H4 (cell line): Measurements from ENCODE around the gene CTNNBL1. TPM values are rescaled to one million over a fixed set of nuclear protein-coding genes. Genes with fewer than 3 reads are reported as not detected.

ENCODE experiments used
- DNase-seq: peaks from one replicate; pipeline ENCODE4 v3.0.0-alpha.2; 2015; ENCODE audit warnings: low spot score
- total RNA-seq: library from RNA; depleted of rRNA; stranded (reverse); fragments of >200 nt; shearing (Covaris generic); gene quantifications from 2 replicates; pipeline ENCODE4 v1.2.3, GENCODE V29; 2014

The CTNNBL1 gene
- total RNA-seq, 1 experiment from 2014 or later: 39.8 TPM

DNA sequence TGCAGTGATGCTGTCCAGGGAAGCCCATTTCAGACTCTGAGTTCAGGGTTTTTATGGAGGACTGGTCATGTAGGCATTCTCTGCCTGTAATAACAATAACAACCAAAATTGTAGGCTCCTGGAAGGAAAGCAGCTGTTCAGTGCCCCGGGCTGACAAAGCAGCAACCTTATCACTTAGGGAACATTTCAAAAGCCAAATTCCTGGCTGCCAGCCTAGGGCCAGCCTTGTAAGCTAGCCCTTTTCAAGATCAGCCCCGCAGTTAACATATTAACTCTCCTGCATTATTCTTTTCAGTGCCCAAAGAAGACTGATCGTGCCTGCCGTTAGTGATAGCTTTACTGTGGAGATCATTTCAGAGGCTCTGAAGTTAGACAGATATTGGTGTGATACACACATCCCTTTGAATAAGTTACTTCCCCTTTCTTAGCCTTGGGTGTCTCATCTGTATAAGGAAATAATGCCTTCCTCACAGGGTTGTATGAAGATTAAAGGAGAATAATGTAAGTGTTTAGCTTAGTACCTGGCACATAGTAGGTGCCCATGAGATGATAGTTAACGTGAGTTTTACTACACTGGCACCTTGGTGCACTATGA lies 44.1 kb downstream of the CTNNBL1 start:
- DNase-seq: no peak

DNA sequence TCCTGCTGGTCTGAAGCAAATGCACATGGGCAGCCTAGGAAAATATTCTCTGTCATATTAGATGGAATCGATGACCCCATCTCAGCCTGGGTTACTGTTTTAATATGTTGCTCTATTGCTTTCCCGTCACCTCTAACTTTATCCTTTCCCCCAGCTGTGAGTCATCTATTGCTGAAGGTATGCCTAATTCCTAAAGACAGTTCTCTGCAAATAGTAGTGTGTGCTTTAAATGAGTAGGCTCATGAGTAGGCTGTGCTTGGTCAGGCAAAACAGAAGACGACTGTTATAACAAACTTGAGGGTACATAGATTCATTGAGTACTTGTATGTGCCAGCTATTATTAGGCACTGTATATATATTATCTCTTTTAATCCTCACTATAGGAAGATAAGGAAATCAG lies 47.2 kb downstream of the CTNNBL1 start:
- no peak for DNase-seq

DNA sequence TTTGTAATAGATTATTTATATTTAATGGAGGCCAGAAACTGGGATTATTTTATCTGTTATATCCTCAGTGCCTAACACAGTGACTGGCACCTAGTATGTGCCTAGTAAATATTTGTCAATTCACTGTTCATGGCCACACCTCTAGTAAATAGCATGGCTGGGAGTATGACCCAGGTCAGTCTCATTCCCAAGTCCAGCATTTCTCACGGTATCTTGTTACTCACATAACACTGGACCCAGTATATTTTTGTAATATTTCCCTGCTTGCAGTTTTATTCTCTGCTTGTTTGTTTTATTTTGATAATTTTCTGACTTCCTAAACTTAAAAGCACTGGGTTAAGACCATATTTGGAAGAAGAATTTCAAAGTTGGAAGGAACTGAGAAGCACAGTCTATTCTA lies 47.7 kb downstream of the CTNNBL1 start:
- no peak for DNase-seq

DNA sequence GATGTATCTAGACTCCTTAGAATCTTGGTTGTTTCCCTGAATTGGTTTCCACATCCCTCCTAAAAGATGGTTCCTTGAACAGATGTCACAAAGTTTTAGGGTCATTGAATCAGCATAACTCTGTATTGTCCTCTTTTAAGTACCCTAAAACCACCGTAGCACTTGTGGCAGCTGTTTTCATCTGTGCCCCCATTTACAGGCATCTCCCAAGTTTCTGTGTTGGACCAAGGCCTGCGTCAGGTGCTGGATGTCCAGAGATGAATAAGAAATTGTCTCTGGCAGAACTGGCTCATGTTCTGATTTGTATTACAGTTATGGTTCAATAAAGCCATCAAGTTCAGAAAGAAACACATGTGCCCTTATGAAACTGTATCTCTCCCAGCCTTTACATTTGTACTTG lies 48.3 kb downstream of the CTNNBL1 start:
- DNase-seq: no peak

DNA sequence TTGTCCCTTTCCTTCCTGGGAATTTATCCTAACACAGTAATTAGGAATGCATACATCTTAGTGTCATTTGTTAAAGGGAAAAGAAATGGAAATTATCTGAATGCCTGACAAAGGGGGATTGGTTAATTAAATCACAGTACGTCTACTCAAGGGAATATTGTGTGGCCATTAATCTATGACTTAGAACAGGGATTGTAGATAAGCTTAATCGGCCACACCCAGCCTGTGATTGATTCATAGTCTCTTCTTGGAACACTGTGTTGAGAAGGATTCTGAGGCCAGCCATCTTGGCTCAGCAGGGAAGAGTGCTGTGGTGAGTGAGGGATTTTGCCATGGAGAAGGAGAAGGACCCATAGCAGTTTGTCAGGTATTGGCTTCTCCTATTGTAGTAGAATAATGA lies 50.5 kb downstream of the CTNNBL1 start:
- no peak for DNase-seq

DNA sequence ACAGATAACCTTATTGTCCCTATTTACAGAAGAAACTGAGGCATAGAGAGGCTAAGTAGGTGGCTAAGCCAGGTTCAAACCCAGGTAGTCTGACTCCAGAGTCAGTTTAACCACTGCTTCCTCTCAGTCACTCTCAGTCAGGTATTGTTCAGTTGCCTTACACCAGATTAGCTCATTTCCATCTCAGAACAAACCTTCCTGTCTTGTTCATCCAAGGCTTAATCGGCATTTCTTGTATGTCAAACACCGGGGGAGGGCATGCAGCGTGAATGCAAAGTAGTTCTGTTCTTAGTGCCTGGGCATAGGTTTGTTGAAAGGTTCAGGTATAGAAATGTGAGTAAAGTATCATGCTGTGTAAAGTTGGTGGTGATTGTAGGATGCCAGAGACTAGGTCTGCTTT lies 51.7 kb downstream of the CTNNBL1 start:
- DNase-seq: no peak

DNA sequence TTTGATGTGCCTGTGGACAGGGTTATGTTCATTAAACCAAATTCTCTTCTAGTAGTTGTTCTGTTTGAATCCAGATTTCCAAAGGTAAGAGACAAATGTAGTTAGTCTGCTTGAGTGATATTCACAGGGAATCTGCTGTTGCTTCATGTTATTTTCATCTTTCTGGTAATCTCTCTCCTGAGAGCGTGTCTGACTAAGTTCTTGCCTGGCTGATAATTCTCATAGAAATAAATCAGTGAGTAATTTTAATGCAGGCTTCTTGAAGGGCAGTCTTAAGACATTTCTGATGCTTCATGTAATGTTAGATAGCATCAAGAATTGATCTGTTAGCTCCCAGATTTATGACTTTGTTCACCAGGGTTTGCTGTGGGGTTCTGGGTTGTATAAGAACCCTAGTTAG lies 54.2 kb downstream of the CTNNBL1 start:
- DNase-seq: no peak

DNA sequence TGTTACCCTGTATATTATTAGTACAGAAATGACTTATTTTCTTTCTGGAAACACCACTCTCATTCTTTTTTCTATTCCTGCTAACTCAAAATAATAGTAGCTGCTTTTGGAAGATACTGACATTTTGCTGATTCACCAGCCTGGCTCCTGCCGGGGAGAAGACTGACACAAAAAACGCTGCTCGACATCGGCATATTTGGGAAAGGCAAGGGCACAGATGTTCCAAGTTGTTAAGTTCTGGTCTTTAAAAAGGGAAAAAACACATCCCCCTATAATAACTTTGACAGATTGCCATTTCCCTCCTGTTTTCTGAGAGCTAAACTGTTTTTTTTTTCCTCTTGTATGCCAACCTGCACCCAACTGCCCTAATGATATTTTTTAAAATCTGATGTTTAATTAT lies 55.4 kb downstream of the CTNNBL1 start:
- no peak for DNase-seq

DNA sequence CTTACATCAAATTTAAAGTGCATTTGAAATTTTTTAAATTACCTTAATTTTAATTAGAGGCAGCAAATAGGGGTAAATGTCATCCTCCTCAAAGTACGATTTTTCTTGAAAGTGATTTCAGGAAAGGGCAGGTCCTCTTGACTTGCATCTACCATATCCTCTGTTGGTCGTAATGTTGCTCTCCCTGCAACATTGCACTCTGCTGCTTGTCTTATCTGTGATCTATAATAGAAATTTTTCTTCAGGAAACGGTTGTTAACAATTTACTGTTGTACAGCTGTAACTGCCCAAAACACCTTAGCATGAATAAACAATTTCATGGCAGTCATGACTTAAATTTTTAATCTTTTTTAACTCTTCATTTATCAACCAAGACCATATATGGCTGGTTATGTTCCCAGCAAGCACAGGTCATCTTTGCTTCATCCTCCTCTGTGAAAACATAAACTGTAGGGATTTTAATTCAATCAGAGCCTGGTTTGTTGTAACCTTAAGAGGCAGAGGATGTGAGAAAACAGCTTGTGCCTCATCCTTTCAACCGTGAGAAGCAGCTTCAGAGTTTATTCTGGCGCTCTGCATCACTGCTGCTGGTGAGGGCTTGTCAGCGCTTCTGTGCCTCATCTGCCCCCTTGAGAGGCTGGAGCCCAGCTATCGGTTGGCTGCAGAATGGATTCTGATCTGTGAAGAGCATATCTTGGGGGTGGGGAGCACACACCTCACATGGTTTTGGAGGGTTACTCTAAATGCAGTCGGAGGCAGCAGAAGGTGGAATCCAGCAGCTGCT lies 56.0 kb downstream of the CTNNBL1 start:
- DNase-seq: no peak

DNA sequence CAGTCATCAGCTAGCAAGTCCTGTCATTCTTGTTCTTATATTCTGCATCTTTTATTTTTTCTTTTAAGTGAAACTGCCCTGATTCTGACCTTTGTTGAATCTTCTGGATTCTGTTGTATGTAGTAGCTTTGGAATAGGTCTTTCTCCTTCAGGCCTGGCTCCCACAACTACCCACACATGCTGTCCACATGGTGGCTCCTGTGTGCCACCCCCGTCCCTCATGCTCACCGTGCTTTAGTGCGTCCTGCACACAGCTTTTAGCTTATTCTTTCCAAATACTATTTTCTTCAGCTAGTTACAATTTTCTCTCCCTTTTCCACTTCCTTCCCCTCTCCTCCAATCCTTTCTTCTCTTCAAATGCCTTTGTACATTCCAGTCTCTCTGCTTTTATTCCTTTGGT lies 61.8 kb downstream of the CTNNBL1 start:
- DNase-seq: no peak

DNA sequence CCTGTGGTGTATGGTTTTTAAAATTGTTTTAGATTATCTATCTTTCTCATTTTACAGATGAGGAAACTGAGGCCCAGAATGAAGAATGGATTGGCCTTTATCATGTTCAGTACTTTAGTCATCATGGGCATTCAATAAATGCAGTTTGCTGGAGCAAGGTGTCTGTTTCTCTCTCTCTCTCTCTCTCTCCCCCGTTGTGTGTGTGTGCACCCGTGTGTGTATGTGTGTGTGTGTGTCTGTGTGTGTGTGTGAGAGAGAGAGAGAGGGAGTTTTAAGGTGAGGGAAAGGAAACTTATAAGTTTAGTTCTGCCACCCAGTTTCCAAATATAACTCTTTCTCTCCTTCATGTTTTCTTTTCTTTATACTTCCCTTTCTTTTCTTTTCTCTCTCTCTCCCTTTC lies 62.4 kb downstream of the CTNNBL1 start:
- no peak for DNase-seq

DNA sequence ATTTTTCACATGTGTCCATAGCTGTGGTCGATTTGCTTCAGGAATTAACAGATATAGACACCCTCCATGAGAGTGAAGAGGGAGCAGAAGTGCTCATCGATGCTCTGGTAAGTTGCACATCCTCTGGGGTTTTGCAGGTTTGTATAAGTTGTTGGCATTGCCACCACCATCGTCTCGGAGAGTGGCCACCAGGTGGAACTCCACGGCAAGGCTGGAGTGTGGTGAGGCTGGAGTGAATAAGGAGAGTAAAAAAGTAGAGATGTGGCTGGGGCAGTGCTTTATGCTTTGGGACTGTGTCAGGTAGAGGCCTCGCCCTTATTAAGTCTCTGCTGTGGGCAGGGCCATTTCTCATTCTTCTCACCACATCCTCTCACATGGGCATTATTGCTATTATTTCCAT lies 63.7 kb downstream of the CTNNBL1 start:
- DNase-seq: no peak

DNA sequence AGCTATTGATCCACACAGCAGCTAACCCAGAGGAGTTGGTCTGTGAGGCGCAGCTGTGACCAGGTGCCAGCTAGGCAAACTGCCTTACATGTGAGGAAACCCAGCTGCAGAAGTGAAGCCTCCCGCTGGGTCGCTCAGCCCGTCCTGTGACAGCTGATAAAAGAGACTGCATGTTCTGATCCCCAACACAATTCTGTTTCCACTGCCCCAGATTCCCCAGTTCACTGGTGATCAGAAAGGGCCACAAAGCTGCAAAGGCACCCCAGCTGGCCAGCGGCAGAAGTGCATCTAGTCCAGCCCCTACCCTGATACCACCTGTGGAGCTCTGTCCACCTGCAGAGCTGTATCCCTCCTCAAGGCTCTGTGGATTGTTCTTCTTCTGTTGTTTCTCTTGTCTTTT lies 64.5 kb downstream of the CTNNBL1 start:
- no peak for DNase-seq

DNA sequence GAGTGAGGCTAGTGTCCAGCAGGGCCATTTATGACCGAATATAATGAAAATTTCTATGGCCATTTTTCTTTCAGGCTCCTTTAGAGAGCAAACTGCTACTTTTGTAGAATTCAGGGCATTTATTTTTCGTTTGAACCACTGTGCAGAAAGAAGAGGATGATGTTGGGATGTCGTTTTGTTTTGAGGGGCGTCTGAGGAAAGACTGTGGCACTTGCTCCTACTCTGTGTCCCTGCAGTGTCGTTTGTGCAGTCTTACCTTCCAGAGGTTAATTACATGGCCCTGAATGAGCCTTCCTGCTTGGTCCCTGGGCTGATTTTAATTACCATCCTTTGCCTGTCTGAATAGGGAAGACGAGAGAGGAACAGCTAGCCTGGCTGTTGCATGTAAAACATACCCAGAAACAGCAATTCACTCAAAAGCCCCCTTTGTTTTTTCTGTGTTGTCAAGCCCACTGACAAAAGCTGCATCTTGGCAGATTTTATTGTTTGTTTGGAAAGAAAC lies 65.3 kb downstream of the CTNNBL1 start:
- no peak for DNase-seq

DNA sequence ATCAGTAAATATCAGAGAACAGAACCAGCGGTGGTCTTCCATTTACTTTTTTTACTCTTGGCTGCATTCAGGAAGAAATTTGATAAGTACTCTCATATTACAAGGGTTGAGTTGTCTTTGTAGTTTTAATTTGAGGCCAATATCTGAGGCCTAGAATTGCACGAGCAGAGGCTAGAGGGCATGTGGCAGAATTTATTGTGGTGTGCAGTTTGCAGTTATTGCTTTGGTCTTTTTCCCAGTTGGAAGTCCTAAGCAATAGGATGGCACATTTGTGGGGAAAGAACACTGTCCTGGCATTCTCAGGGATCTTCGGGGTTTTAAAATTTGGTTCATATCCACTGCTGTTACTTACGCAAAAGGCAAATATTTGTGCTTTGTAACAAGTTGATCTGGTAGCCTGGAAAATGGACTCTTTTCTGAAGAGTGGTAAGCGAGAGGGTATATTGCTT lies 66.0 kb downstream of the CTNNBL1 start:
- DNase-seq: no peak

DNA sequence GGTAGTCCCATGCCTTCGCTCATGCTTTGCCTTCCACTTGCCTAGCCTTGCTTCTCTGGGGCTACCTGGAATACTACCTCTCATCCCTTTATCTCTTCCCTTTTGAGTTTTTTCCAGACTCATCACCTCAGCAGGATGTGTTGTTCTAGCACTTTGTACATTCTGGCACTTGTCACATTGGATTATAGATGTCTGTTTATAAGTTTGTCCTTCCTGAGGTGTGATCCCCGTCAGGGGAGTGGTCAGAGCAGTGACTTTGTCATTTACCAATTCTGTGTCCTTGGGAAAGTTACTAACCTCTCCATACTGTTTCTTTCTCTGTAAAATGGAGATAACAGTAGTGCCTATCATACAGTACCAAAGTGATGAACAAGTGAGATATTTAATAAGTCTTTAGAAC lies 66.5 kb downstream of the CTNNBL1 start:
- no peak for DNase-seq

DNA sequence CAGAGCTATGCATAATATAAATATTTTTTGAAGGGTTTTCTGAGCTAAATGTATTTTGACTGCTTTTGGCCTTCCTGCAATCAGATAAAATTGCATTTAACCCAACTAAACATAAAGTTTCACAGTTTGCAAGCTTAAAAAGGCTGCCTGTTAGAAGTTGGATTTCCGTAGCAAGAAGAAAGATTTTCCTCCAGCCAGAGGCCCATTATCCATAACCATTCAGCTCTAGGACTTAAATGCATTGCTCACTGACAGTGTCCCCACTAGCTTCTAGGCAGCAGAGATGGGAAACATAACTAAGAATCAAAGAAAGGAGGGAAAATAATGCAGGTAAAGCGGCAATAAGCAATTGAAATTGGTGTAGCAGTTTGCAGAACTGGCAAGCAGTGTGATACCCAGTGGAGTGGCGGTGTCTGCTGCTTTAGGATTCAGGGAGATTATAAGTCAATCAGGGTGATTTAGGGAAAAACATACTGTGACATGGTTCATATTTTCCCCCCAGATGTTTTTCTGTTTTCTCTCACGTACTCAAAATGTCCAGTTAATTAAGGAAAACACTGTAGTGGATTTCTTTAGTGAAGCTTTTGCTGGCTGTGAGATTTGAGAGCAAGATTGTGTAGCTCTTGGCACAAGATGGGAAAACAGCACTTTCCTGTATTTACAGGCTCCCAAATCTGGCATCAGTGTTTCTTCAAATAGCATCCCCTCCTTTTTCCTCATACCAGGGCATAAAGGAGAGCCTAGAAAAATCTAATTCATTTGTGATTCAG lies 69.1 kb downstream of the CTNNBL1 start:
- no peak for DNase-seq

DNA sequence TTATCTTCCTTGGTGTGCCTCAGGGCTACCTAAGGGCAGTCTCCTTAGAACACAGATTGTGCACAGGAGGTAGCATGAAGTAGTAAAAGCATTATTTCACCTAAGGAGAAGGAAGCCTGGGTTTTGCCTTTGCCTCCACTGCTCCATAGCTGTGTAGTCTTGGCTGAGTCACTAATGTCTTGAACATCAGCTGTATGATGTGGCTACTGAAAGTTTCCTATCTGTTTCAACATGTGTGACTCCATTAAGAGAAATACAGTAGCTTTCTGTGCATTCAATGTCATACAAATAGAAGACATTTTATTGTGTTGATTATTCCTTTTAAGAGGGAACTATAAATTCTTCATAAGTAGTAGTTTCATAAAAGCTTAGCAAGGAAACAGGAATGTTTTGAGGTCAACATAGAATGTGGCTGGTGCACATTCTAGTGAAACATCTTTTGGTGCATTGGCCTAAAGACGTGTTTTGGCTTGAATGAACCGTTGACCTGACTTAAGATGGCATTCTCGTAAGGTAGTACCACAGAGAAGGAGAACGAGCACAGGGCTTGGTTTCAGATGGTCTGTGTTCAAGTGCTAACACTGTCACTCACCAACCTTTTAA lies 70.6 kb downstream of the CTNNBL1 start:
- DNase-seq: no peak

DNA sequence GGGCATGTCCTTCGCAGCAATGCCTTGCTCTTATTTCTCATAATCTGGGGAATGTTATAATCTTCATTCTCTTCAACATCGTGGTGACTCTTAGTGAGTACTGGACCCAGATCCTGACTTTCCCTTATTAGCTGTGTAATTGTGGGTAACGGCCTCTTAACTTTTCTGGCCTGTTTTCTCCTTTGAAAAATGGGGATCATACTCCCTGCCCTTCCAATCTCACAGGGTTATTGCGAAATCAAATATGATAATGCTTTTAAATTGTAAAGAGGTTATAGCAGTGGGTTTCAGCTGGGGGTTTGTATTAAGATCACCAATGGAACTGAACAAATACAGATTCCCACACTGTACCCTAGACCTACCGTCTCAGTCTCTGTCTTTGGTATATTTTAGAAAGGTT lies 77.1 kb downstream of the CTNNBL1 start:
- DNase-seq: no peak

DNA sequence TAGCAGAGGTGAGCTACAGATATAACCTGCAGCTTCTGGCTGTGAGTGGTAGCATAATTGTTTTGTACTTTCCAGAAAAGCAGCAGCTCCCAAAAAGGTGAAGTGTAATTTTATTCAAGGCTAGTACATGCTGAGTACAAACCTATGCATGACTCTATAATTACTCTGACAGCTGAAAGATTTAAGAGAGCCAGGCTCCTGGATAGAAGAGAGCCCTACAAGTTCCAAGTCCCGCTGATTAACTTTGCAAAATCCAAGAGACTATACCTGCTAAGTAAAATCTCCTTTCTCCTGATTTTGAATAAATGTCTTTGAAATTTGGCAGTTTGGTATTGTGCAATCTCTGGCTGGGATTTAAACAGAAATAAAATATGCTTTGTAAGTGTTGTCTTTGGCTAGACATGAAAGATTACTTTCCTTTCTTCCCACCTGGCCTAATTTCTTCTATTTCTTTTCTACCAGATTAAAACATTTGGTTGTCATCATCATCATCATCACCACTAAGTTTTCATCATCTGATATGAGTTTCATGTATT lies 79.5 kb downstream of the CTNNBL1 start:
- DNase-seq: no peak

DNA sequence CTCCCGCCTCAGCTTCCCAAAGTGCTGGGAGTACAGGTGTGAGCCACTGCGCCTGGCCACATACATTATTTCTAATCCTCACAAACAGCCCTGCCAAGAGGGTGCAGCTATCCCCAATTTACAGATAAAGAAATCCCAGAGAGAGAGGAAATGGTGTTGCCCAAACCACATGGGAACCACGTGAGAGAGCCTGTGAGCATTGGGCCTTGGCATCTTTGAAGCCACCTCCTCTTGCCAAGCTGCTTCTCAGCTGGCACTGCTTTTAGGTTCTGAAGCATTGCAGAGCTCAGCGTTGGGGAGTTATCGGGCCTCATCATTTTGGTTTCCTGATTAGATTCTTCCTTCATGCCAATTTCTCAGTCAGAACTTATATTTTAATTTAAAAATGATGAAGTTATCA lies 80.3 kb downstream of the CTNNBL1 start:
- DNase-seq: no peak

DNA sequence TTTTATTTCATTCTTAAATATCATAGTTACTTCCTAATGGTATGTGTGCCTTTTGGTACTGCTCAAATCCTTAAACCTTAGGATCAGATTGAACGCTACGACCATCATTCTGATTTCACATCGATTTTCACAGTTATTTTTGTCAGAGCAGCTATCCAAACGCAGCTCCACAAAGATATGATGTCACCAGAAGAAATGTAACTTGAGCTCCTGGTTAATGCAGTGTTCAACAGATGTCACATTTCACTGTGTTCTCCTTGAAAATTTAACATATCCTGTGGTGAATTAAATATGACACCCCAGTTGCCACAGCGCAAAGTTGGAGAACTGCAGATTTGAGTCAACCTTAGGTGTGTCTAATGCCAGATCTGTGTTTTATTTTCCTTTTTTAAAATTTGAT lies 81.4 kb downstream of the CTNNBL1 start:
- DNase-seq: no peak
